Fibroblast of skin of left biceps (primary cell): ENCODE data around the gene SZT2.
"Not testable (repeated sequence)": the region's sequence is repeated elsewhere in the genome, so short reads cannot be mapped to it uniquely, and the experiment has no call there.

Experiments
- DNase-seq, 2 experiments: peaks; one replicate each; pipeline ENCODE4 v3.0.0-alpha.2; 2013; ENCODE audit warnings: low read depth in 2 of 2

SZT2 gene

GRCh38 chr1:43454270-43455011 is 64.7 kb downstream of the SZT2 start:
- DNase-seq, result peak; percentile 50 to 60

DNA sequence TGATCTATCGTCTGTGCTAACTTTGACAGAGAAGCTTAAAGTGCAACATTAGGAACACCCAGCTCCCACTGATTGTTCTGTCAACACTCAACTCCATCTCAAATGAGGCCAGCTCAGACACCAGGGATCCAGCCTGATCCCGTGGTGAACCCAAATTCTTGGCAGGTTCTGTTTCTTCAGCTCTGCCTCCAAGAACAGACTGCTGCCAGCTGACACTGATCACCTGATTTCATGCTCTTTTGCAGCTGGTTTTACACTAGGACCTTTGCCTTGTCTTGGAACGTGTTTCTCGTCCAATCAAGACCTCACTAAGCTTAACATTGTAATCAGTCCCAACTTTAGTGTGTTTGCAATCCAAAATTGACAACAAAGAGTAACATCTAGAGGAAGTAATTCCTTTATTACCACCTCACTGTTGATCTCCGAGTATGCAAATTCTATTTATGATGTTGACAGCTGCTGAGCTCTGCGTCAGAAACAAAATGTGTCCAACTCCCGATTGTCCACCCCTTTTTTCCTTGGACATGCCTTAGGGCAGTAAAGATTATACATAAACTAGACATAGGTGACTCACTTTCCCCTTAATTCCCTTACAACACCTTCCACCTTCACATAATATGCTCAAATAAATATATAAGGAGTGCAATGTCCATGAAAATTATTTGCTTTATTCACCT is 65.7 kb downstream of the SZT2 start:
- no peak for DNase-seq

- not testable (repeated sequence) for DNase-seq
Observed at GRCh38 chr1:43458379-43458778, 68.7 kb downstream of the SZT2 start.

DNA sequence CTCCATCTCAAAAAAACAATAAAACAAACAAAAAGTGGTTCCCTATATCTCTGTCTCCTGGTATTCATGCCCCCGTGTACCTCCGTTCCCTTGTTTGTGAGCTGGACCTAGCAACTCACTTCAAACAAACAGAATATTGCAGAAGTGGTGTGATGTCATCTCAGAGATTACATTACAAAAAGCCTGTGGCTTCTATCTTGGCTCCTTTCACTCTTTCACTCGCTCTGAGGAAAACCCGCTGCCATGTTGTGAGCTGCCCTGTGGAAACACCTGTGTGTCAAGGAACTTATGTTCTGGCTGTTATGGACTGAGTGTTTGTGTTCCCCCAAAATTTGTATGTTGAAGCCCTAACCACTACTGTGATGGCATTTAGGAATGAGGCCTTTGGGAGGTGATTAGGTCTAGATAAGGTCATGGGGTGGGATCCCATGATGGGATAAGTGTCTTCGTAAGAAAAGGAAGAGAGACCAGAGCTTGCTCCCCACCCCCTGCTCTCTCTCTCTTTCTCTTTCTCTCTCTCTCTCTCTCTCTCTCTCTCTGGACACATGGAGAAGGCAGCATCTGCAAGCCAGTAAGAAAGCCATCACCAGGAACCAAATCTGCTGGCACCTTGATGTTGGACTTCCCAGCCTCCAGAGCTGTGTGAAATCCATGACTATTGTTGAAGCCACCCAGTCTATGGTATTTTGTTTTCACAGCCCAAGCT is 71.4 kb downstream of the SZT2 start:
- DNase-seq, result no peak

DNA sequence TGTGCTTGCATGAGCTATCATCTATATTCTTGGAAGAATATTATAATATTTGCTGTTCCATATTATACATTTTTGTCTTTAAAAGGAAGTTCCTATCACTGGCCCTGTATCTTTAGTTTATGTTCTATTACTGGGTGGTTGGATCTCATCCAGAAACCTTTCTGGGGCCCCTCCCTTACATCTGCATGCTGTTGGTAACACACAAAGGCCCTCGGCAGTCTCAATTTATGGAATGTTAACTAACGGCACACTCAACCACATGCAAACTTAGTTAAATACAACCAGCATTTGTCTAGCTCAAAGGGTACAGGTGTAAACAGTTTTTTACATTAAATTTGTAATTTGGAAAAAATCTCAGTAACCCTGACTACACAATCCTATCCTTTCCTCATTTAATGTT is 73.8 kb downstream of the SZT2 start:
- no peak for DNase-seq

DNA sequence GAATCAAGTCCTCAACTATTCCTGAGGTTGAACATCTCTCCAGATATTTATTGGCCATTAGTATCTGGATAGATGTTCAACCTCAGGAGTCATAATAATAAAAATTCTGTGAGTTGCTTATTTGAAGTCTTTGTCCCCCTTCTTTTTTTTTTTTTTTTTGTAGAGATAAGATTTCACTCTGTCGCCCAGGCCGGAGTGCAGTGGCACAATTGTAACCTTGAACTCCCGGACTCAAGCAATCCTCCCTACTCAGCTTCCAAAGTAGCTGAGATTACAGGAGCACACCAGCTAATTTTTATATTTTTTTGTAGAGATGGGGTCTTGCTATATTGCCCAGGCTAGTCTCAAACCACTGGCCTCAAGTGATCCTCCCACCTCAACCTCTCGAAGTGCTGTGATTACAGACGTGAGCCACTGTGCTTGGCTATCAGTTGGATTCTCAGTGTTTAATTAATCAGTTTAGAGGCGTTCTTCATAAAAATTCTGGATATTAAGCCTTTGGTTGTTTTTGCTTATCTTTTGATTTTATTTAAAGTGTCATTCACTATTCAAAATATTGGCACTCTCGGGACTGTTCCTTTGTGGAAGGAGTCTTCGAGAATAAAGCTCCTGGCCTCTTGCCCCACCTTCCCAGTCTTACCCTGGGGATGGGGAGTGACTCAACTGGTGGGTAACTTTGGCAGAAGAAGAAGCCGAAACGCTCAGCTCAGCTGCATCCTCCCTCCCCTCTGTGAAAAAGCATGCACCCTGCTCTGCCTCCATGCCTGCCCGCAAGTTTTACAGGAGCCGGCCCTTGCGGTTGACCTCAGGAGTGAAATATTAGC is 75.2 kb downstream of the SZT2 start:
- DNase-seq, result no peak

DNA sequence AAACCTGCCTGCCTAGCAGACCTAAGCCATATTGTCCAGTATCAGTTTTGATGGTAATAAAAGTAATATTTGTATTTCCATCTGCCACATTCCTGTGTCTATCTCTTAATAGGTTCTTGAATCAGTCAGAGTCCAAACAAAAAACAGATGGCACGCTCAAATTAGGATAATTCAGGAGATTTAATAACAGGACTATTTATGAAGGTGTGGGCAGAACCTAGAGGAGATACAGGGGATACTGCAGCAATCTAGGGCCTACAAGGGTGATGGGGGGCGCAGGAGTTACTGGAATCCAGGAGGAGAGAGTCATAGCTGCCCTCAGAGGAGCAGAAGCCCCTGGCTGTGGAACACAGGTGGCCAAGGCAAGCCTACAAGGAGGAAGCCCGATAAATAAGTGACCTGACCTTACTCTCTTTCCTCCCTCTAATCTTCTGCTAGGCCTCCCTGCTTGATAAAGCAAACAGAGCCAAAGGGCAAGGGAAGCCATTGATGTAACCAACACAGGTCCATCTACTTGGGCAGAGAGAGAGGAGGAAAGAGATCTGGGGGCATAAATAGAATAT is 75.9 kb downstream of the SZT2 start:
- no peak for DNase-seq

- DNase-seq, result no peak
Observed at GRCh38 chr1:43466403-43466802, 76.7 kb downstream of the SZT2 start.

DNA sequence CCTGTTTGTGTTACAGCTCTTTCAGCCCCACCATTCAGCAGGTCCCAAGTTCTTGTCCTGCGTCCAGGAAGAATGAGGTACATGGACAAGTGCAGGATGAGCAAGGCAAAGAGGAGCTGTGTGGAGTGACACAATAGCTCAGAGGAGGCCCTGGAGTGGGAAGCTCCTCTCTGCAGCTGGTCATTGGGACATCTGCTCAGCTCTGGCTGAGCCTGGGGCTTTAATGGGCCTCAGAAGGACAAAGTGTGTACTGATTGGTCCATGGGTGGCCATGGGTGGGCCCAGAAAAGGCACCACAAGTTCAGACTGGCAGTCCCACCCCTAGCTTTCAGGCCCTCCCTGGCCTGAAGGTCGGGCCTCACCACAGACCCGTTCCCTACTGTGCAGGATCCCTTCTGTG is 78.7 kb downstream of the SZT2 start:
- DNase-seq, result no peak

- no peak for DNase-seq
Observed at GRCh38 chr1:43469932-43470331, 80.2 kb downstream of the SZT2 start.

DNA sequence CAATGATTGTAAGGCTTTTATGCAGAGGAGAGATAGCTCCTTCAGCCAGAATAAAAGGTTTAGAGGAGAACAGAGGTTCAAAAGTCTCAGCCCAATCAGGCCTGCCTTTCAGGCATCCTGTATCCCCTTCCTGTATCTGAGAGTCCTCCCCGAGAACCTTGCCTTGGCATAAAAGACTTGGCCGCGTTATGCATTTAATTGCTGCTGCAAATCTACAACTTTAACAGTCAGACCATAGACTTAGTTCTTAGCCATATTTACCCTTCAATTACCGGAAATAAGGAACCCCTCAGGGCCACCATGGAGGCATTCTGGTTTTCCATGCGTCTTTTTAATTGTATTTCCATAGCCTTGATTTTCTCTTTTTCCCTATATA is 82.4 kb downstream of the SZT2 start:
- DNase-seq, result no peak

- peak; percentile 80 for DNase-seq
Observed at GRCh38 chr1:43472463-43473151, 82.9 kb downstream of the SZT2 start.

DNA sequence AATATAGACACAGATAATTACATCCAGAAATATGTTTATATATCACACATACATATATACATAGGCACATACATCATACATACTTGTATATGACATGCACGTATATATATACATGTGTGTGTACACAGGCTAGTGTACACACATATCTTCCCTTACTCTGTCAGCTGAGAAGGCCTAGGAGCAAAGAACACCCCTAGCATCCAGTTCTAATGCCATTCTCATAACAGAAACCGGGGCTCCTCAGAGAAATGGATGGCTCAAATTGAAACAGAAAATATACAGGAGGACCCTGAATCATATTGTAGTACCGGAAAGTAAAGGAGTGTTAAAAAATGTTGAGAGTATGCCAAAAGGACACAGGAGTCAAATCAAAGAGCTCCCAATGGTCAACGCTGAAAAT is 83.8 kb downstream of the SZT2 start:
- DNase-seq, result no peak

- DNase-seq, result not testable (repeated sequence)
Observed at GRCh38 chr1:43475611-43476401, 86.1 kb downstream of the SZT2 start.

DNA sequence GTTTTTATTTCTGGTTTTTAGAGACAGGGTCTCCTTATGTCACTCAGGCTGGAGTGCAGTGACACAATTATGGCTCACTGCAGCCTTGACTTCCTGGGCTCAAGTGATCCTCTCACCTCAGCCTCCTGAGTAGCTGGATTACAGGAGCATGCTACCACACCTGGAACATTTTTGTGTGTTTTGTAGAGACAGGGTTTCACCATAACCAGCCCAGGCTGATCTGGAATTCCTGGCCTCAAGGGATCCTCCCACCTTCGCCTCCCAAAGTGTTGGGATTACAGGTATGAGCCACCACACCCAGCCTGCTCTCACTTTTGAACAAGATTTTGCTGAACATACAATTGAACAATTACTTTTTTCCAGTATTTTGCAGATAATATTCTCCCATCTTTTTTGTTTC is 88.0 kb downstream of the SZT2 start:
- no peak for DNase-seq

GRCh38 chr1:43479414-43479813 is 89.7 kb downstream of the SZT2 start:
- no peak for DNase-seq

DNA sequence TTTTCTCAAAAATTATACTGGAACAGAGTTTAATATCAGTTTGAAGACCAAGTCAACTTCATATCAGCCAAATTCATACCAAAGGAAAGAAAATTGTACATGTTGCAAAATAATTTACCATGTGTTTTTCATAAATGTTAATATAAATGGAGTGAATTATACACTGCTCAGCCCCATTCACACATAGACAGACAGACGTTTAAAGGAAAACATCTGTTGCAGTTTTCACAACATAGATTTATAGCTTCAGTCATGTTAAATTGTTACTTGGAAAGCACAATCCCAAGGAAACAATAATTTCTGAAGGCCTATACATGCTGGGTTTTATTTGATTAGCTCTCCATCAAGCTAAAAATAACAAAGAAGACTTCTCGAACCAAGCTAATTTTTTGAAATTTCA is 91.8 kb downstream of the SZT2 start:
- DNase-seq, result peak; percentile 47 to 57

DNA sequence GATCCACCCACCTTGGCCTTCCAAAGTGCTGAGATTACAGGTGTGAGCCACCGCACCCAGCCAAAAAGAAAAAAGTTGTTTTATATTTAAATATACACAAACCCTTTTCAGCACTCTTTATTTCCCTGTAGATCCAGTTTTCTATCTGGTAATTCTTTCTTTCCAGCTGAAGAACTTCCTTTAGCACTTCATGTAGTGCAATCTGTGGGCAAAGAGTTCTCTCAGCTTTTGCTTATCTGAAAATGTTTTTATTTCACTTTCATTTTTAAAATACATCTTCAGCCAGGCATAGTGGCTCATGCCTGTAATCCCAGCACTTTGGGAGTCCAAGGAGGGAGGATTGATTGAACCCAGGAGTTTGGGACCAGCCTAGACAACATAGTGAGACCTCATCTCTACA is 92.5 kb downstream of the SZT2 start:
- DNase-seq, result no peak

DNA sequence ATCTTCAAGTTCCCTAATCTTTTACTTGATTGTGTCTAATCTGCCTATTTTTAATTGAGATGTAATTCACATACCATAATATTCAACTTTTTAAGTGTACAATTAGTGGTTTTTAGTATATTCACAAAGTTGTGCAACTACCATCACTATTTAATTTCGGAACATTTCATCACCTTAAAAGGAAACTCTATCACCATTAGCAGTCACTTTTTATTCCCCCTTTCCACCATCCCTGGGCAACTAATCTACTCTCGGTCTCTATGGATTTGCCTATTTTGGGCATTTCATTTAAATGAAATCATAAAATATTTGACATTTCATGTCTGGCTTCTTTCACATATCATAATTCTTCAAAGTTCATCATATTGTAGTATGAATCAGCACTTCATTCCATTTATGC is 94.7 kb downstream of the SZT2 start:
- DNase-seq, result peak in 1 of 2 experiments; percentile 23

DNA sequence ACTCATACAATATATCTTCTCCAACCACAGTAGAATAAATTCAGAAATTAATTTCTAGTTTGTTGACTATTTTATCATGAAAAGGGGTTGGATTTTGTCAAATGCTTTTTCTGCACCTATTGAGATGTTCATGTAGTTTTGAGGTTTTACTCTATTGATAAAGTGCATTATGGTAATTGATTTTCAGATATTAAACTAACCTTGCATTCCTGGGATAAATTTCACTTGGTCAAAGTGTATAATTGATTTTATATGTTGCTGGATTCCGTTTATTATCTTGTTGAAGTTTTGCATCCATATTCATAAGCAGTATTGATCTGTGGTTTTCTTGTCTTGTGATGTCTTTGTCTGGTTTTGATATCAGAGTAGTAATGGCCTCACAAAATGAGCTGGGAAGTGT is 98.5 kb downstream of the SZT2 start:
- DNase-seq, result no peak
